ENCODE measurements around the gene ADGRE2. TPM values are rescaled to one million over a fixed set of nuclear protein-coding genes. Genes with fewer than 3 reads are reported as not detected.

ADGRE2 gene
- total and polyA plus RNA-seq, 2 donors (not counting 1 experiment from before 2014, with no cell fraction given), result under 0.01 to 0.07 TPM

DNA sequence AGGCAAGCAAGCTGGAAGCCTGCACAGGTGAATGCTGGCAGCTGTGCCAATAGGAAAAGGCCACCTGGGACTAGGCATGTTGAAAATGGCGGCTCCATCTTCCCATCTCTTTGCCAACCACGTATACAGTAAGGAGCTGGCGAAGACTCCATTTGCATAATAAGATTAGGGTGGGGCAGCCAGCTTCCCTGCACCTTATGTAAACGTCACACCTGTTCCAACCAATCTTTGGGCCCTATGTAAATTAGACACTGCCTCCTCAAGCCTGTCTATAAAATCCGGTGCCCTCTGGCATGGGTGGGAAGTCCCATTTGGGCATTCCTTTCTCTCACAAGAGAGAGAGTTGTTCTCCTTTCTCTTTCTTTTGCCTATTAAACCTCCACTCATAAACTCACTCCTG lies 16.8 kb downstream of the ADGRE2 start:
- no peak for DNase-seq (ENCODE audit: low read depth in 2 of 2)
- no peaks in the 10 kb centered on the region for H3K9me3 ChIP-seq (ENCODE audit: control insufficient read depth, insufficient read depth, low read depth, low read length)
- H2AFZ ChIP-seq (ENCODE audit: low read length), result no peak overlapping the region
- no peak overlapping the region for H3K4me2 ChIP-seq (ENCODE audit: extremely low read depth, insufficient read depth, low read length)
- no peaks in the 10 kb centered on the region for H3K27me3 ChIP-seq (ENCODE audit: control insufficient read depth, insufficient read depth, low read length)
- H3K9ac ChIP-seq (ENCODE audit: insufficient read depth, low read length), result no peak overlapping the region
- H3K36me3 ChIP-seq (ENCODE audit: control insufficient read depth, insufficient read depth, low read length), result no peaks in the 10 kb centered on the region
- no peaks in the 10 kb centered on the region for H3K79me2 ChIP-seq (ENCODE audit: control insufficient read depth, insufficient read depth, low read length)
- no peaks in the 10 kb centered on the region for H4K20me1 ChIP-seq (ENCODE audit: control insufficient read depth, extremely low read depth, insufficient read depth, low read length)
- no peak overlapping the region for H3K27ac ChIP-seq (ENCODE audit: insufficient read depth, low read length)
- no peaks in the 10 kb centered on the region for H3K4me1 ChIP-seq (ENCODE audit: control insufficient read depth, extremely low read depth, insufficient read depth, low read length)
- TF ChIP-seq CTCF (conservative IDR thresholded peaks at IDR 0.05 in 1 of 2, IDR thresholded peaks at IDR 0.05 in 1 of 2; ENCODE audit: low read depth in 1 of 2, low read length in 2 of 2), result no peak
- TF ChIP-seq EZH2 (IDR thresholded peaks at IDR 0.05; ENCODE audit: low read length, missing control alignments), result no peak
- H3K4me3 ChIP-seq (replicated peaks in 1 of 4; ENCODE audit: control extremely low read depth in 1 of 4, insufficient read depth in 1 of 4, low read depth in 3 of 4, low read length in 4 of 4), result no peak overlapping the region

- no peak for DNase-seq (ENCODE audit: low read depth in 2 of 2)
- Histone ChIP-seq H3K36me3 (ENCODE audit: control insufficient read depth, insufficient read depth, low read length) (no peaks in the 10 kb centered on the region), H3K9me3 (ENCODE audit: control insufficient read depth, insufficient read depth, low read depth, low read length) (no peaks in the 10 kb centered on the region), H3K9ac (ENCODE audit: insufficient read depth, low read length) (no peak overlapping the region), H4K20me1 (ENCODE audit: control insufficient read depth, extremely low read depth, insufficient read depth, low read length) (no peaks in the 10 kb centered on the region), H3K4me2 (ENCODE audit: extremely low read depth, insufficient read depth, low read length) (no peak overlapping the region), H2AFZ (ENCODE audit: low read length) (no peak overlapping the region), H3K27ac (ENCODE audit: insufficient read depth, low read length) (no peak overlapping the region), H3K4me3 (replicated peaks in 1 of 4; ENCODE audit: control extremely low read depth in 1 of 4, insufficient read depth in 1 of 4, low read depth in 3 of 4, low read length in 4 of 4) (no peak overlapping the region), H3K4me1 (ENCODE audit: control insufficient read depth, extremely low read depth, insufficient read depth, low read length) (no peaks in the 10 kb centered on the region), H3K27me3 (ENCODE audit: control insufficient read depth, insufficient read depth, low read length) (no peaks in the 10 kb centered on the region), H3K79me2 (ENCODE audit: control insufficient read depth, insufficient read depth, low read length) (no peaks in the 10 kb centered on the region)
- TF ChIP-seq EZH2 (IDR thresholded peaks at IDR 0.05; ENCODE audit: low read length, missing control alignments) (no peak), CTCF (conservative IDR thresholded peaks at IDR 0.05 in 1 of 2, IDR thresholded peaks at IDR 0.05 in 1 of 2; ENCODE audit: low read depth in 1 of 2, low read length in 2 of 2) (no peak)
These were observed 19.5 kb downstream of the ADGRE2 start for GRCh38 chr19:14758816-14759215.

DNA sequence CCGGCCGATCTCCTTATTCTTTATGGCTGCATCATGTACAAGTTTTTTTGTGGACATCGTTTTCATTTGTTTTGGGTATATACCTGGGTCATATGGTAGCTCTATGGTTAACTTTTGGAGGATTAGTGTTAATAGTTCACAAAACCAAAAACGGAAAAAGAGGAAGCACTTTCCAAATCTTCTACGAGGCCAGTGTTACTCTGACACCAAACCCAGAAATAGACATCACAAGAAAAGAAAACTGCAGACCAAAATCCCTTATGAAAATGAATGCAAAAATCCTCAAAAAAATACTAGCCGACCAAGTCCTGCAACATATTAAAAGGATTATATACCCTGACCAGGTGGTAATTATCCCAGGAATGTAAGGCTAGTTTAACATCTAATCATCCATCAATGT lies 29.8 kb downstream of the ADGRE2 start:
- DNase-seq (ENCODE audit: low read depth in 2 of 2), result no peak
- no peak overlapping the region for H3K4me3 ChIP-seq (replicated peaks in 1 of 4; ENCODE audit: control extremely low read depth in 1 of 4, insufficient read depth in 1 of 4, low read depth in 3 of 4, low read length in 4 of 4)
- H3K36me3 ChIP-seq (ENCODE audit: control insufficient read depth, insufficient read depth, low read length), result no peaks in the 10 kb centered on the region
- no peak overlapping the region for H3K27ac ChIP-seq (ENCODE audit: insufficient read depth, low read length)
- H3K4me1 ChIP-seq (ENCODE audit: control insufficient read depth, extremely low read depth, insufficient read depth, low read length), result no peaks in the 10 kb centered on the region
- H3K27me3 ChIP-seq (ENCODE audit: control insufficient read depth, insufficient read depth, low read length), result no peaks in the 10 kb centered on the region
- H3K4me2 ChIP-seq (ENCODE audit: extremely low read depth, insufficient read depth, low read length), result no peak overlapping the region
- H4K20me1 ChIP-seq (ENCODE audit: control insufficient read depth, extremely low read depth, insufficient read depth, low read length), result no peaks in the 10 kb centered on the region
- no peak for TF ChIP-seq EZH2 (IDR thresholded peaks at IDR 0.05; ENCODE audit: low read length, missing control alignments)
- TF ChIP-seq CTCF (conservative IDR thresholded peaks at IDR 0.05 in 1 of 2, IDR thresholded peaks at IDR 0.05 in 1 of 2; ENCODE audit: low read depth in 1 of 2, low read length in 2 of 2), result no peak
- no peaks in the 10 kb centered on the region for H3K9me3 ChIP-seq (ENCODE audit: control insufficient read depth, insufficient read depth, low read depth, low read length)
- H3K79me2 ChIP-seq (ENCODE audit: control insufficient read depth, insufficient read depth, low read length), result no peaks in the 10 kb centered on the region
- no peak overlapping the region for H2AFZ ChIP-seq (ENCODE audit: low read length)
- H3K9ac ChIP-seq (ENCODE audit: insufficient read depth, low read length), result no peak overlapping the region
